Activated effector memory CD4-positive, alpha-beta T cell treated with Interleukin-2 at 50 U/mL for 16 hours (primary cell): ENCODE measurements around the gene PRKRIP1.
"Not testable (repeated sequence)": the region's sequence is repeated elsewhere in the genome, so short reads cannot be mapped to it uniquely, and the experiment has no call there.

Experiments used
- DNase-seq: peaks from one replicate; pipeline ENCODE4 v3.0.0-alpha.2; 2020

Gene PRKRIP1

GRCh38 chr7:102404005-102404861, 8.1 kb downstream of the PRKRIP1 start:
- DNase-seq: no peak

GRCh38 chr7:102404862-102405188, 8.7 kb downstream of the PRKRIP1 start:
- DNase-seq: not testable (repeated sequence)

GRCh38 chr7:102407910-102408309, 11.7 kb downstream of the PRKRIP1 start:
- DNase-seq: no peak

GRCh38 chr7:102408530-102408929, 12.4 kb downstream of the PRKRIP1 start:
- DNase-seq: not testable (repeated sequence)

- DNase-seq: no peak
Measured at GRCh38 chr7:102409340-102409739, 13.2 kb downstream of the PRKRIP1 start.

- DNase-seq: no peak
Measured at GRCh38 chr7:102410123-102410522, 14.0 kb downstream of the PRKRIP1 start.

- no peak for DNase-seq
Measured at GRCh38 chr7:102410918-102411317, 14.8 kb downstream of the PRKRIP1 start.

GRCh38 chr7:102412548-102412947, 16.4 kb downstream of the PRKRIP1 start:
- no peak for DNase-seq

- no peak for DNase-seq
Measured at GRCh38 chr7:102413091-102413490, 16.9 kb downstream of the PRKRIP1 start.

GRCh38 chr7:102413611-102414010, 17.4 kb downstream of the PRKRIP1 start:
- DNase-seq: no peak

- peak; percentile 60 for DNase-seq
Measured at GRCh38 chr7:102415685-102416225, 19.6 kb downstream of the PRKRIP1 start.

GRCh38 chr7:102416406-102416805, 20.2 kb downstream of the PRKRIP1 start:
- DNase-seq: no peak

- no peak for DNase-seq
Measured at GRCh38 chr7:102417105-102417504, 20.9 kb downstream of the PRKRIP1 start.

- DNase-seq: no peak
Measured at GRCh38 chr7:102418592-102418991, 22.4 kb downstream of the PRKRIP1 start.

- no peak for DNase-seq
Measured at GRCh38 chr7:102421706-102422240, 25.6 kb downstream of the PRKRIP1 start.

- no peak for DNase-seq
Measured at GRCh38 chr7:102424129-102424551, 28.0 kb downstream of the PRKRIP1 start.

GRCh38 chr7:102424787-102425218, 28.6 kb downstream of the PRKRIP1 start:
- no peak for DNase-seq

- peak; percentile 76 for DNase-seq
Measured at GRCh38 chr7:102425639-102426267, 29.6 kb downstream of the PRKRIP1 start.

- peak; percentile 45 for DNase-seq
Measured at GRCh38 chr7:102426268-102427018, 30.3 kb downstream of the PRKRIP1 start.

- DNase-seq: no peak
Measured at GRCh38 chr7:102427019-102427405, 30.8 kb downstream of the PRKRIP1 start.

- DNase-seq: no peak
Measured at GRCh38 chr7:102429141-102429899, 33.2 kb downstream of the PRKRIP1 start.

GRCh38 chr7:102431617-102432298, 35.6 kb downstream of the PRKRIP1 start:
- peak; percentile 51 for DNase-seq
